ENCODE measurements around the gene TBC1D24.

TBC1D24 gene

GRCh38 chr16:2500430-2500917 is 25.5 kb downstream of the TBC1D24 start:
- DNase-seq (ENCODE audit: insufficient read length, low spot score) (no peak), FAIRE-seq (no peak)
- no peak for TF ChIP-seq CTCF (IDR thresholded peaks at IDR 0.05; ENCODE audit: insufficient read depth, missing control alignments)

DNA sequence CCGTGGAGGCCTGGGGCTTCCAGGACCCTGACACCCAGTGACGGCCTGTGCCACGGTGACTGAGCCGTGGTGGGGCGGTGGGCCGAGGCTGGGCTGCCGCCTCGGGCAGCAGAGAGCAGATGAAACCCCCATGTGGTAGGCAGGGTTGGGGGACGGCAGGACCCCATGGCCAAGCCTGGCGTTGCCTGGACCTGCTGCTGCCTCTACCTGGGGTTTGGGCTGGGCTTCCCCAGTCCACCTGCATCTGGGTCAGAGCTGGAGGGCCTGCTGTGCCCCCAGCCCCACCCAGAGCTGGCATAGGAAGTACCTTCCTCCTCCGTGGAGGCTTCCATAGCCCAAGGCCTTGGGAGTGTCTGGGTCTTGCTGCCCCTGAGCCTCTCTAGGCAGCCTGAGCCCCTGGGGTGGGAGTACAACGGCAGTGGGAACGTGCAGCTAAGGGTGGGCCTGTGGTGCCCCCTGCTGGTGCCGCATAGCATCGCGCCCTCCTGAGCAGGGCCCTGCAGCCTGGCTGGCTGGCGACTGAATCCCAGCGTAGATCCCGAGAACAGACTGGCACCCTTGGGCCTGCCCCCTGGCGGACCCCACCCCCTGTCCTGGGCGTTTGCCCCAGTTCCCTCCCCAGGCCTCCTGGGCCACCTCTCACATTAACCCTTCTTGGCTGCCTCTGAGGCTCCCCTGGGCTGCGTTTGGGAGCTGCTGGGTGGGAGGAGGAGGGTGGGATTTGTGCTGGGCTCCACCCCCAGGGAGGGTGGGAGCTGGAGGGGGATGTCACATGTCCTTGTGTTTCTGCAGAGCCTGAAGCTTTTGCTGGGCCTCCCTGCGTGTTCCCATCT is 26.2 kb downstream of the TBC1D24 start:
- DNase-seq (ENCODE audit: insufficient read length, low spot score) (peak; percentile 91), FAIRE-seq (no peak)
- TF ChIP-seq CTCF (IDR thresholded peaks at IDR 0.05; ENCODE audit: insufficient read depth, missing control alignments): peak; percentile 90

DNA sequence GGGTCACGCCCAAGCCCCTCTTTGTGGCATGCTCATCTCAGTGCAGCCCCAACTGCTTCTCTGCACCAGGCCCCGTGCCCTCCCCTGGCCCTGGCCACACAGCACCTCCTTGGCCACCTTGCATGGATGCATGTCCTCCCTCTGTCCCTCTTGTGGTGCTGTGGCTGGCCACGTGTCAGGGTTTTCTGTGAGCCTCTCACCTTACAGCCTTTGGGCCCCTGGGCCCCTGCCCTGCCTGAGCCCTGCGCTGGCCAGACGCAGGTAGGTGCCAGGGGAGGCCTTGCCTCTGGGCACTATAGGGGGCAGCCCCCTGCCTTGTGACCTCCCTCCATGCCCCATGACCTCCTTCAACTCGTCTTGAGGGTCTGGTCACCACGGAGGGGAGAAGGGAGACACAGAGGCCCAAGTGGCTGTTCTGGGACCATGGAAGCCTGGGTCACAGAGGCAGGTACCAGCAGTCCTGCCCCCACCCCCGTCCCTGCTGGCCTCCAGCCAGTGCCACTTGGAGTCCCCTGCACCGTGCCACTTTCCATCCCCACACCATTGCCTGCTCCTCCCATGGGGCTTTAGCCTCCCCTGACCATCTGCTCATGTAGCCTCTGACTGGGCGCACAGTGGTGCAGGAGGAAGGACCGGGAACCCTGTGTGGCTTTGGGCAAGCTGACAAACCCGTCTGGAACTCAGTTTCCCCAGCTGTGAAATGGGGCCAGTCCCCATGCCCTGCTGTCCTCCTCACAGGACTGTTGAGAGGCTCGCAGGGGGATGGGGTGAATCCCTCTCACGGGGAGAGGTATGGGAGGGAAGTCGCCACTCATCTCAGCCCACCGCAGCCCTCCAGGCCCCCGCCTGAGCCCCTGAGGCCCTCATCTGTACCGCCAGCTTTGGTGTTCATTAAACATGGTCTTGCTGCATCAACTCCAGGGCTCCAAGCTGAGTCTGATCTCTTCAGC is 27.3 kb downstream of the TBC1D24 start:
- FAIRE-seq (no peak), DNase-seq (ENCODE audit: insufficient read length, low spot score) (no peak)

GRCh38 chr16:2505695-2506094 is 30.8 kb downstream of the TBC1D24 start:
- DNase-seq (ENCODE audit: insufficient read length, low spot score) (no peak), FAIRE-seq (no peak)
- TF ChIP-seq CTCF (IDR thresholded peaks at IDR 0.05; ENCODE audit: insufficient read depth, missing control alignments): no peak

More for the DNA sequence above, 27.3 kb downstream of the TBC1D24 start:
- no peak for TF ChIP-seq CTCF (IDR thresholded peaks at IDR 0.05; ENCODE audit: insufficient read depth, missing control alignments)

- FAIRE-seq (no peak), DNase-seq (ENCODE audit: insufficient read length, low spot score) (no peak)
- TF ChIP-seq CTCF (IDR thresholded peaks at IDR 0.05; ENCODE audit: insufficient read depth, missing control alignments): no peak
Measured at GRCh38 chr16:2507052-2507659, 32.2 kb downstream of the TBC1D24 start.

- no peak for FAIRE-seq
- DNase-seq (ENCODE audit: insufficient read length, low spot score): no peak
- no peak for TF ChIP-seq CTCF (IDR thresholded peaks at IDR 0.05; ENCODE audit: insufficient read depth, missing control alignments)
Measured at GRCh38 chr16:2507665-2508064, 32.7 kb downstream of the TBC1D24 start.

Data from D721Med (cell line).